H7 (cell line): ENCODE measurements around the gene CYP19A1. TPM values are rescaled to one million over a fixed set of nuclear protein-coding genes. Genes with fewer than 3 reads are reported as not detected.
"Not testable (repeated sequence)": the region's sequence is repeated elsewhere in the genome, so short reads cannot be mapped to it uniquely, and the experiment has no call there.

Source experiments
- DNase-seq: peaks from one replicate; pipeline ENCODE4 v3.0.0; 2012
- H3K27me3 ChIP-seq: 2 replicates; pipeline ENCODE4 v1.6.0; 2011; ENCODE audit warnings: mild to moderate bottlenecking, low read length; ENCODE audit not compliant: control insufficient read depth, insufficient read depth
- H3K36me3 ChIP-seq: replicated peaks from 2 replicates; pipeline ENCODE4 v1.5.1; 2011; ENCODE audit warnings: low read length; ENCODE audit not compliant: control insufficient read depth, insufficient read depth
- H3K4me3 ChIP-seq: 2 replicates; pipeline ENCODE4 v1.5.1; 2011; ENCODE audit warnings: low read depth, mild to moderate bottlenecking, control low read depth, low read length, moderate library complexity; ENCODE audit not compliant: insufficient read depth
- total RNA-seq: library from RNA; depleted of rRNA; stranded (reverse); fragments of >200 nt; shearing (Covaris generic); gene quantifications from 2 replicates; pipeline ENCODE4 v1.2.3, GENCODE V29; 2014

CYP19A1 gene
- total RNA-seq, 1 experiment from 2014 or later: not detected

DNA sequence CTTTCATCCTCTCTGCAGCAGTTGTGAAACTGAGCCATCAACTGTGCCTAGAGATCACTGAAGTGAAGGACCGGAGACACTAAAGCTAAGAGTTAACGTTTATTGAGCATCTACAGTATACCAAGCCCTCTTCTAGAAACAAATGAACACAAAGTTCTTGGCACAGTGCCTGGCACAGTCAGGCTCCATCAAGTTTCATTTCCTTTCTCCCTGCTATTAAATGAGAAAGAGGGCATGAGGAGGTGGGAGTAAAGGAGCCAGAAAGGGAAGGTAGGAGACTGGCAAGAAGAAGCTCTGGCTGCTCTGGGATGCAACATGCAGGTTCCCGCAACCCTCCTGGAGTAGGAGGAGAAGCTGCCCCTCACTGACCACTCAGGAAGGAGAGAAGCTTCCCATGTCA is 30.6 kb downstream of the CYP19A1 start:
- no peak for DNase-seq
- H3K4me3 ChIP-seq: no peak overlapping the region

GRCh38 chr15:51307325-51307724 is 31.1 kb downstream of the CYP19A1 start:
- no peaks in the 10 kb centered on the region for H3K36me3 ChIP-seq
- H3K4me3 ChIP-seq: no peak overlapping the region
- no peak for DNase-seq
- H3K27me3 ChIP-seq: no peaks in the 10 kb centered on the region

More for the DNA sequence above, 30.6 kb downstream of the CYP19A1 start:
- H3K36me3 ChIP-seq: no peaks in the 10 kb centered on the region
- H3K27me3 ChIP-seq: no peaks in the 10 kb centered on the region

DNA sequence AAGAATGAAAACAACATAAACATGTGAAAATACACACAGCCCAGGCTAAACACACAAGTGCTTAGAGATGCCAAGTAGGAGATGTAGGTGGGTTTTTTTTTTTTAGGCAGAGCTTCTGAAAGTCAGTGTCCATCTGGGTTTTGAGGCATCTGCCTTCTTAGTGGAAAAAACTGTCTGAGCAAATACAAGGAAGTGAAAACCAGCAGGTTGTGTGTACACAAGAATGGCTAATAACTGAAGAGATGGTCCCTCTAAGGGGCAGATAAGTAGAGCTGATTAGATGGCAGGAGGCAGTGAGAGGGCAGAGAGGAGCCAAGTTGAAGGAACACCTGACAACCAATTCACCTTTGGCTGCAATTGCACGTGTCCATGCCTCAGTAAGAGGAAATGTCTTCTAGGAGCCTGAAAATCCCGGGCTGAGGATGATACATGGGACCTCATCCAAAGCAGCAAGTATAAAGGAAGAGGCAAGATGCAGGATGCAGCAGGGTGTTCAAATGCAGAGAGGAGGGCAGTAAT is 34.9 kb downstream of the CYP19A1 start:
- H3K4me3 ChIP-seq: no peak overlapping the region
- H3K36me3 ChIP-seq: no peaks in the 10 kb centered on the region
- no peaks in the 10 kb centered on the region for H3K27me3 ChIP-seq
- no peak for DNase-seq

- Histone ChIP-seq H3K4me3 (no peak overlapping the region), H3K27me3 (no peaks in the 10 kb centered on the region), H3K36me3 (no peaks in the 10 kb centered on the region)
- no peak for DNase-seq
Measured at GRCh38 chr15:51302480-51302879, 35.9 kb downstream of the CYP19A1 start.

- DNase-seq: no peak
- no peaks in the 10 kb centered on the region for H3K36me3 ChIP-seq
- H3K27me3 ChIP-seq: no peaks in the 10 kb centered on the region
- H3K4me3 ChIP-seq: no peak overlapping the region
Measured at GRCh38 chr15:51299187-51300015, 39.0 kb downstream of the CYP19A1 start.

DNA sequence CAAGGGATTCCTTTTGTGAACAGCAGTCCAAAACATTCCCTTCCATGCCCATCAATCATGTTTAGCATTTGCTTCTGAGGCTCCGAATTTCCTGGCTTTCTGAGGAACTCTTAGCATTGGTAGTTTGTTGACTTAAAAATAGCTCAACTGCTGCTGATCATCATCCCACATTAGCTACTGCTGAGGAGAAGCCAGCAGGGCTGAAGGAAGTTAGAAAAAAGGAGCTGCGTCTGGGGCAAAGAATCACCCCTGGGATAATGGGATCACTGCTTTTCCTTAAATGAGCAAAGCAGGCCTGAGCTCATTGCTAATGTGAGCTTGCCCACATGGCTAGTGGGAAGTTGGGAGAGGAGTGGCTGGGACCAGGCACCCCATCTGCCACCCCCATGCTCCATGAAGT is 39.8 kb downstream of the CYP19A1 start:
- DNase-seq: no peak
- no peak overlapping the region for H3K4me3 ChIP-seq
- no peaks in the 10 kb centered on the region for H3K36me3 ChIP-seq
- H3K27me3 ChIP-seq: no peaks in the 10 kb centered on the region

DNA sequence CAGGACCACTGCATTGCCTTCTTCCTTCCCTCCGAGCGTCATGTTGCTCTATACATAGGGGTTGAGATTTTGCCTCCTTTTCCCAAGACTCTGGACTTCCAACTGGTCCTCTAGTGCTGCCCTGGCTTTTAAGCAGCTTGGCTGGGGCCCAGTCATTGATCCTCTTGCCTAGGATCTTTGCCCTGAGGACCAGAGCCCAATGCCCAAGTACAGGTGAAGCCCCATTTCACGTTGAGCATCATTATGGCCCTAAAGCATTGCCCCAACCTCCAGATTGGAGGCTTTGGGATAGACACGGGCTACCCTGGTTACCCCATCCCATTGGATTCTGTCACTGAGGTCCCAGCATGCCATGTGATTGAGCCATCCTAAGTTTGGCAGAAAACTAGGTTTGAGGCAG is 47.7 kb downstream of the CYP19A1 start:
- DNase-seq: no peak
- Histone ChIP-seq H3K36me3 (no peaks in the 10 kb centered on the region), H3K27me3 (no peaks in the 10 kb centered on the region), H3K4me3 (no peak overlapping the region)

DNA sequence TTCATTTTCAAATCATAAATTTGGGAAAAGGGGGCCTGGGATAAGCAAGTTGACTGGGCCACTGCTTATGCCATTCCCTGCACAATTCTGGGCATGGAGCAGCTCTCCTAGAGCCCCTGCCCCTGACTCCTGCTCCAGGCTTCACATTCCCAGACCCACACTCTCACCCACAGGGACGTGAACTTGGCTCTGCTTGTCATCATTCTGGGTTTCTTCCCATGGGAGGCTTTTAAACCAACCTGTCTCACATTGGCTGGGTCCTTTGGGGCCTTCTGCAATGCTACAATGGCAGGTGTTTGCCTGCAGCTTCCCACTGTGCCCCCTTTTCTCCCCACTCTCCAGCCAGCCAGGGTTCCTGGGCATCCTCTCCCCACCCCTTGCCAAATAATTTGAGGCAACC is 49.1 kb downstream of the CYP19A1 start:
- Histone ChIP-seq H3K36me3 (no peaks in the 10 kb centered on the region), H3K4me3 (no peak overlapping the region), H3K27me3 (no peaks in the 10 kb centered on the region)
- DNase-seq: no peak

- DNase-seq: no peak
- H3K4me3 ChIP-seq: no peak overlapping the region
- no peaks in the 10 kb centered on the region for H3K27me3 ChIP-seq
- H3K36me3 ChIP-seq: no peaks in the 10 kb centered on the region
Measured at GRCh38 chr15:51288143-51289065, 50.0 kb downstream of the CYP19A1 start.

GRCh38 chr15:51286816-51287215 is 51.6 kb downstream of the CYP19A1 start:
- Histone ChIP-seq H3K36me3 (no peaks in the 10 kb centered on the region), H3K4me3 (no peak overlapping the region), H3K27me3 (no peaks in the 10 kb centered on the region)
- DNase-seq: peak; percentile 49

- Histone ChIP-seq H3K36me3 (no peaks in the 10 kb centered on the region), H3K4me3 (no peak overlapping the region), H3K27me3 (no peaks in the 10 kb centered on the region)
- no peak for DNase-seq
Measured at GRCh38 chr15:51285399-51285798, 53.0 kb downstream of the CYP19A1 start.

GRCh38 chr15:51284871-51285270 is 53.5 kb downstream of the CYP19A1 start:
- no peaks in the 10 kb centered on the region for H3K36me3 ChIP-seq
- DNase-seq: no peak
- H3K4me3 ChIP-seq: no peak overlapping the region
- H3K27me3 ChIP-seq: no peaks in the 10 kb centered on the region

DNA sequence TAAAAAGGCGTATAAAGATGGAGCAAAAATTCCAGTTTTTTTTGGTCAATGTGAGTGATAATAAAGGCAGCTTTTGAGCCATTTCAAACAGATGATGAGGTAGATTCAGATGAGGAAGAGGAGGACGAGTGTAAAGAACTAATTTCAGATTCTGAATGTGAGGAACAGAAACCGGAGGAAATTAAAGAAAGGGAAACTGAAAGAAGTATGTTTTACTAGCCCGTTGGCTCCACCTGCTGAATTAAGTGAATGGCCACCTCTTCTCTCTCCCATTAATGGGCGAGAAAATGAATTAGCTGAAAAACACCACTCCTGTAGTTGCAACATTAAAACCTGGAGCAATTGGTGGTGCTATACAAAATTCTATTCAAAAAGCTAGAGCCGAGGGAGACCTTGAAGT is 55.4 kb downstream of the CYP19A1 start:
- Histone ChIP-seq H3K4me3 (no peak overlapping the region), H3K36me3 (no peaks in the 10 kb centered on the region), H3K27me3 (no peaks in the 10 kb centered on the region)
- DNase-seq: no peak

DNA sequence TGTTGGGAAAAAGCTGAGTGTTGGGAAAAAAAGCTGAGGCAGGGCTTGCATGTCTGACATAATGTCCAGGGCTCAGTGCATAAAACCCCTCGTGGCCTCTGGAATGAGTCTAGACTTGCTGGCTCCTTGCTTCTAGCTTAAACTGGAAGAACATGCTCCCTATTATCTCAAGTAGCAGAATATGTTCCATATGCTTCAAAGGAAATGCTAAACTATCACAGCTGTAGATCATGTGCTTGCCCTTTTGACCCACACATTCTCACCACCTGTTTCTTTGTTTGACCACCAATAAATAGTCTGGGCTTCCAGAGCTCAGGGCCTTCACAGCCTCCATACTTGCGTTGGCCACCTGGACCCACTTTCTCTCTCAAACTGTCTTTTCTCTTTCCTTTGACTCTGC is 56.2 kb downstream of the CYP19A1 start:
- H3K27me3 ChIP-seq, H3K4me3 ChIP-seq, DNase-seq, H3K36me3 ChIP-seq: not testable (repeated sequence)
